Measurements from ENCODE around the gene RIMBP2.

The RIMBP2 gene

DNA sequence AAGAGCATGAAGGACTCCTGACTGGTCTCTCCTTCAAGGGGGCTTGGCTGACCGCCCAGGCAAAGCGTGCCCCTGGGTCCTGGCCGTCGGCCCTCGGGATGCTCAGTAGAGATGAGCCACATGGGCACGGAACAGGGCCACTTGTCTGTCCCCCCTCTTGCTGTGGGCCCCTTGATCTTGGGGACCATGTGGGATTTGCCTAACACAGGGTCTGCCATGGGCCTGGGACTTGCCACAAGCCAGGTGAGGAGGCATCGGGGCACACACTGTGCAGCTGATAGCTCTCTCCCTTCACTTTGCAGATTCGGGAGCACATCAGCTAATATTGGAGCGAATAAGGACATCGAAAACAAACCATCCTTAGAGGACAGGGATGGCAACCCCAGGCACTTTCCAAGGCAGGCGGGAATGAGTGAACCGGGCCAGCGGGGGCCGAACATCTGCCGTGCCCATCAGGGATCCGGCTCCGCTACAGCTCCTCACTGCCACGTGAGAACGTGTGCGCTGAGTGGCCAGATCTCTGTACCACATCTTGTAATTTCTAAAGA is 290.3 kb downstream of the RIMBP2 start:
- Histone ChIP-seq H3K27me3 (ENCODE audit: insufficient read depth, poor library complexity, severe bottlenecking) (no peaks in the 10 kb centered on the region), H3K27ac (replicated peaks) (no peak overlapping the region), H3K4me3 (replicated peaks; ENCODE audit: insufficient read depth, low read length) (no peak overlapping the region)
- TF ChIP-seq CTCF (IDR thresholded peaks at IDR 0.05; ENCODE audit: insufficient read depth, low read length) (no peak), SPI1 (IDR thresholded peaks at IDR 0.05; ENCODE audit: borderline replicate concordance, low read depth) (no peak), POLR2AphosphoS5 (IDR thresholded peaks at IDR 0.05; ENCODE audit: low read depth) (no peak), GABPA (IDR thresholded peaks at IDR 0.05; ENCODE audit: low read depth) (no peak)
- TF ChIP-seq, protein P1, sequence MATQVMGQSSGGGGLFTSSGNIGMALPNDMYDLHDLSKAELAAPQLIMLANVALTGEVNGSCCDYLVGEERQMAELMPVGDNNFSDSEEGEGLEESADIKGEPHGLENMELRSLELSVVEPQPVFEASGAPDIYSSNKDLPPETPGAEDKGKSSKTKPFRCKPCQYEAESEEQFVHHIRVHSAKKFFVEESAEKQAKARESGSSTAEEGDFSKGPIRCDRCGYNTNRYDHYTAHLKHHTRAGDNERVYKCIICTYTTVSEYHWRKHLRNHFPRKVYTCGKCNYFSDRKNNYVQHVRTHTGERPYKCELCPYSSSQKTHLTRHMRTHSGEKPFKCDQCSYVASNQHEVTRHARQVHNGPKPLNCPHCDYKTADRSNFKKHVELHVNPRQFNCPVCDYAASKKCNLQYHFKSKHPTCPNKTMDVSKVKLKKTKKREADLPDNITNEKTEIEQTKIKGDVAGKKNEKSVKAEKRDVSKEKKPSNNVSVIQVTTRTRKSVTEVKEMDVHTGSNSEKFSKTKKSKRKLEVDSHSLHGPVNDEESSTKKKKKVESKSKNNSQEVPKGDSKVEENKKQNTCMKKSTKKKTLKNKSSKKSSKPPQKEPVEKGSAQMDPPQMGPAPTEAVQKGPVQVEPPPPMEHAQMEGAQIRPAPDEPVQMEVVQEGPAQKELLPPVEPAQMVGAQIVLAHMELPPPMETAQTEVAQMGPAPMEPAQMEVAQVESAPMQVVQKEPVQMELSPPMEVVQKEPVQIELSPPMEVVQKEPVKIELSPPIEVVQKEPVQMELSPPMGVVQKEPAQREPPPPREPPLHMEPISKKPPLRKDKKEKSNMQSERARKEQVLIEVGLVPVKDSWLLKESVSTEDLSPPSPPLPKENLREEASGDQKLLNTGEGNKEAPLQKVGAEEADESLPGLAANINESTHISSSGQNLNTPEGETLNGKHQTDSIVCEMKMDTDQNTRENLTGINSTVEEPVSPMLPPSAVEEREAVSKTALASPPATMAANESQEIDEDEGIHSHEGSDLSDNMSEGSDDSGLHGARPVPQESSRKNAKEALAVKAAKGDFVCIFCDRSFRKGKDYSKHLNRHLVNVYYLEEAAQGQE (IDR thresholded peaks at IDR 0.05; ENCODE audit: insufficient replicate concordance, low read depth): no peak
- no peak for DNase-seq (ENCODE audit: low read depth in 1 of 2, low spot score in 1 of 2)

DNA sequence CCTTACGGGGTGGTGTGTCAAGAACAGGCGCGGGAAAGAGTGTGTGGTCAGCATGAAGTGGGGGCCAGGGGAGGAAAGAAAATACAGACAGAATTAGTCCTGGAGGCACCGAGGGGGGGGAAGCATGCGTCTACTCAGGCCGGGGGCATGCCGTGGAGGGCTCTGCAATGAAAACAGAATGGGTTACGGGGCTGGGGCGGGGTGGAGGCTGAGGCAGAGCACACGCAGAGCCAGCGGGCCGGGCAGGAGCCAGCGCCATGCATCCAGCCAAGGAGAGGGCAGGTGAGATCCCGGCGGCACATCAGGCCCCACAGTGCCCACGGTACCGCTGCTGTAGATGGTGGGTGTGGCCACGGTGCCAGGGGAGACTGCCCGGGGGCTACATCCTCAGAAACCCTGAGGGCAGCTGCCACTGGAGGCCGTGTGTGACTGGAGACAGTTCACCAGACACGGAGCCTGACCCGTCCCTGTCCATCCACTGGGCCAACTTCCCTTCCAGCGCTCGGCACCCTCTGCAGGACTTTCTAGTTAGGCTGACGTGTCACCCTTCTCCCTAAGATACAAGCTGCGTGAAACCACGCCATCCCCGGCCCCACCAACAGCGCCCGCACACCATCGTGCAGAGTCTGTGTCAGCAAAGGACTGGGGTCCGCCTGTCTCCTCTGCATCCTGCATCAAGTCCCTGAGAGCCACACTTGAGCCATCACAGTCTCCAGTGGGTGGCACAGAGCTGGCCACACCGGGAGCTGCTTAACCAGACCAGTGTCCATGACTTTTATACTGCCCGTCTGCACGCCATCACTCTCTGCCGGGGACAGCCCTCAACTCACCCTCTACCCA is 291.0 kb downstream of the RIMBP2 start:
- Histone ChIP-seq H3K27ac (replicated peaks) (no peak overlapping the region), H3K4me3 (replicated peaks; ENCODE audit: insufficient read depth, low read length) (no peak overlapping the region), H3K27me3 (ENCODE audit: insufficient read depth, poor library complexity, severe bottlenecking) (no peaks in the 10 kb centered on the region)
- no peak for TF ChIP-seq GABPA (IDR thresholded peaks at IDR 0.05; ENCODE audit: low read depth)
- no peak for TF ChIP-seq SPI1 (IDR thresholded peaks at IDR 0.05; ENCODE audit: borderline replicate concordance, low read depth)
- TF ChIP-seq, protein P1 (IDR thresholded peaks at IDR 0.05; ENCODE audit: insufficient replicate concordance, low read depth): no peak
- no peak for TF ChIP-seq POLR2AphosphoS5 (IDR thresholded peaks at IDR 0.05; ENCODE audit: low read depth)
- TF ChIP-seq CTCF (IDR thresholded peaks at IDR 0.05; ENCODE audit: insufficient read depth, low read length): no peak
- DNase-seq (ENCODE audit: low read depth in 1 of 2, low spot score in 1 of 2): no peak

DNA sequence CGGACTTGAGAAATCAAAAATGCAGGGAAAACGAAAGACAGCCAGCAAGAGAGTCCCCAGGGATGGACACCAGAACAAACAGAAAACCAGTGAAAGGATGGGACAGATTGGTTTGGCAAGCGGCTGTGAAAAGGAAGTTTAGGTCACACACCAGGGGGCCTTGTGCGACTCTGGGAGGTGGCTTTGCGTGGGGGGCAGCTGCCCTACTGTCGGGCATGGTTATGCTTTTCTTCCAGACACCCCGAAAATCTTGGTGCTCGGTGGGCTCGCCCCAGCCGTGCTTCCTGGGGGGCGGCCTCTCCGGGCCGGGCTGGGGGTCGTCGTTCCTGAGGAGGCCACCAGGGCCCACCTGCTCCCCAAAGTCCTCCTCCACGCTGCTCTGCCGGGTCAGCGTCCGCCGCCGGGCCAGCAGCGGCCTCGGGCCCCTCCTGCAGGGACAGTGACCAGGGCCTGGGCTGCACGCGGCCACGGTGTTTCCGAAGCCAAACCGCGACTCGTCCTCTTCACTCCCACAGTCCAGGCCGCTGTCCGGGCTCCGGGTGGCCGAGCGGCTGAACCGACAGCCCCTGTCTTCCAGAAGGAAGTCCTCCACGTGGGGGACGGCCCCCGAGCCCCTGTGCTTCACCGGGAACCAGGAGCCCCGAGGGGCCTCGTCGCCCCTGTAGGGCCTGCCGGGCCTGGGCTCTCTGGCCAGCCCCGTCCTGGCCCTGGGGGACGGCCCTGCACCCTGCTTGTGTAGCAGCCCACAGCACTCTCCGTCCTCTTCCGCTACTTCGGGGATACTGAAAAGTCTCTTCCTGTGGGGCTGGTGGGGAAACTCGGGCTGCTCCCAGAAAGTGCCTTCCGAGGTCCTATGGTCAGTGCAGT is 291.9 kb downstream of the RIMBP2 start:
- DNase-seq (ENCODE audit: low read depth in 1 of 2, low spot score in 1 of 2): no peak
- H3K27me3 ChIP-seq (ENCODE audit: insufficient read depth, poor library complexity, severe bottlenecking): no peaks in the 10 kb centered on the region
- no peak overlapping the region for H3K4me3 ChIP-seq (replicated peaks; ENCODE audit: insufficient read depth, low read length)
- no peak overlapping the region for H3K27ac ChIP-seq (replicated peaks)
- TF ChIP-seq POLR2AphosphoS5 (IDR thresholded peaks at IDR 0.05; ENCODE audit: low read depth) (no peak), GABPA (IDR thresholded peaks at IDR 0.05; ENCODE audit: low read depth) (no peak), CTCF (IDR thresholded peaks at IDR 0.05; ENCODE audit: insufficient read depth, low read length) (no peak), SPI1 (IDR thresholded peaks at IDR 0.05; ENCODE audit: borderline replicate concordance, low read depth) (no peak)
- TF ChIP-seq, protein P1 (IDR thresholded peaks at IDR 0.05; ENCODE audit: insufficient replicate concordance, low read depth): no peak

Data from HL-60 (cell line).